Esophagus squamous epithelium (tissue), 4 donors: ENCODE data around the gene CCDC69.

Experiments
- POLR2A ChIP-seq, 4 donors: fragments of 450-650 bp; IDR thresholded peaks; one replicate each; pipeline ENCODE4 v1.6.1; 2017; ENCODE audit warnings: antibody characterized with exemption in 4 of 4, mild to moderate bottlenecking in 4 of 4, moderate library complexity in 3 of 4
- TF ChIP-seq, protein P1 (sequence below), 6 experiments: fragments of 450-650 bp in 4 of 6; fragments of 200-600 bp in 2 of 6; sonication (generic) in 2 of 6; IDR thresholded peaks; one replicate each; pipeline ENCODE4 v1.5.1; 2016 to 2019; ENCODE audit warnings: antibody characterized with exemption in 6 of 6, mild to moderate bottlenecking in 4 of 6, moderate library complexity in 4 of 6

DNA sequence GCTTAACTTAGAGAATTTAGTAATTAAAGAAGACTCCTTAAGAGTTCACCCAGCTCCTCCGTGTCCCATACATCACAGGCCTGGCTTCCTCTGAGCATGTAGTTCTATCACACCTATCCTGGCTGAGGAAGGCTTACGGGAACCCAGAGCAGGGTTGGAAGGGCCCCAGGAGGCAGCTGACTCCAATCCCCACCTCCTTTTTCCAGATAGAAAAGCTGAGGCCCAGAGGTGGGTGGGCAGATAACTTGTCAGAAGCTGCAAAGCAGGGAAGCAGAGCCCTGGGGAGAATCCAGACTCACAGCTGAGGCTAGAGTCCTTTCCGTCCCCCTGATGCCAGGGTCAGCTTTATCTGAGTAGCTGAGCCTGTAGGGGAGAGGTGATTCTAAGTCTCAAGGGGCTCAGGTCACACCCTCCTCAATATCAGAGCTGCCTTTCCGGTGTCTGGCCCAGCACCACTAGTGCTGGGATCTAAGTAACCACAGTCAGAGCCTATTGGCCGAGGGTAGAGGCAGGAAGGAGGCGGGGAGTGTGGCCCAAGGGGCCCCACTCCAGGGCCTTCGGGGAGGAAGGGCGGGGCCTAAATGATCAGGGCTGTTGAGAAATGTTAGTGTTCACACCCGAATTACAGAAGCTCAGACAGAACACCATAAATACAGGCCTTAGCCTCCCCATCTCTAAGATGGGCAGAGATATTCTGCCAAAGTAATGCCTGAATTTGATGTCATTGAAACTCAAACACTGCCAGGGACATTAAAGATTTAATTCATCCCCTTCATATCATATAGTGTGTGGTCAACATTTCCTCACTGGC, 9.9 kb downstream of the CCDC69 start:
- TF ChIP-seq, protein P1, sequence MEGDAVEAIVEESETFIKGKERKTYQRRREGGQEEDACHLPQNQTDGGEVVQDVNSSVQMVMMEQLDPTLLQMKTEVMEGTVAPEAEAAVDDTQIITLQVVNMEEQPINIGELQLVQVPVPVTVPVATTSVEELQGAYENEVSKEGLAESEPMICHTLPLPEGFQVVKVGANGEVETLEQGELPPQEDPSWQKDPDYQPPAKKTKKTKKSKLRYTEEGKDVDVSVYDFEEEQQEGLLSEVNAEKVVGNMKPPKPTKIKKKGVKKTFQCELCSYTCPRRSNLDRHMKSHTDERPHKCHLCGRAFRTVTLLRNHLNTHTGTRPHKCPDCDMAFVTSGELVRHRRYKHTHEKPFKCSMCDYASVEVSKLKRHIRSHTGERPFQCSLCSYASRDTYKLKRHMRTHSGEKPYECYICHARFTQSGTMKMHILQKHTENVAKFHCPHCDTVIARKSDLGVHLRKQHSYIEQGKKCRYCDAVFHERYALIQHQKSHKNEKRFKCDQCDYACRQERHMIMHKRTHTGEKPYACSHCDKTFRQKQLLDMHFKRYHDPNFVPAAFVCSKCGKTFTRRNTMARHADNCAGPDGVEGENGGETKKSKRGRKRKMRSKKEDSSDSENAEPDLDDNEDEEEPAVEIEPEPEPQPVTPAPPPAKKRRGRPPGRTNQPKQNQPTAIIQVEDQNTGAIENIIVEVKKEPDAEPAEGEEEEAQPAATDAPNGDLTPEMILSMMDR (IDR thresholded peaks at IDR 0.05): no peak
- peak in 3 of 4 donors; percentile 16 to 71 (median 41) for TF ChIP-seq POLR2A (IDR thresholded peaks at IDR 0.05)
